ENCODE measurements around the gene ST7. TPM values are rescaled to one million over a fixed set of nuclear protein-coding genes. Genes with fewer than 3 reads are reported as not detected.

Gene ST7
- total RNA-seq, 1 experiment from 2014 or later = 38.2 TPM

GRCh38 chr7:117210908-117211307, 257.6 kb downstream of the ST7 start:
- POLR2A ChIA-PET = no interaction called here
- Mint-ChIP-seq H3K27ac (ENCODE audit: unreplicated experiment) (no peak overlapping the region), H3K4me3 (ENCODE audit: unreplicated experiment) (no peak overlapping the region), H3K27me3 (ENCODE audit: insufficient read depth, unreplicated experiment) (no peaks in the 10 kb centered on the region), H3K9me3 (ENCODE audit: unreplicated experiment) (no peaks in the 10 kb centered on the region), H3K36me3 (ENCODE audit: insufficient read depth, unreplicated experiment) (peaks cover 8% of the 10 kb centered on the region), H3K4me1 (ENCODE audit: low read depth, unreplicated experiment) (no peaks in the 10 kb centered on the region)
- intact Hi-C loops (cut with micrococcal nuclease; ENCODE audit: unreplicated experiment) = loop anchor here (5.0 kb wide), 2 partner anchors 41 to 101 kb away; no protein-coding TSS in a partner anchor
- Histone ChIP-seq H3K27me3 (replicated peaks; ENCODE audit: control insufficient read depth, insufficient read depth, low read length) (no peaks in the 10 kb centered on the region), H3K36me3 (ENCODE audit: control insufficient read depth, insufficient read depth, low read length) (no peaks in the 10 kb centered on the region), H3K4me3 (ENCODE audit: low read depth, low read length) (no peak overlapping the region), H3K9me3 (no peaks in the 10 kb centered on the region), H3K4me1 (no peaks in the 10 kb centered on the region)
- no peak for TF ChIP-seq CTCF (IDR thresholded peaks at IDR 0.05; ENCODE audit: insufficient read depth in 1 of 2, low read depth in 1 of 2, low read length in 1 of 2, severe bottlenecking in 1 of 2, unreplicated experiment in 1 of 2)
- BruUV-seq (replicated peaks) = no TSS peak
- no peak for DNase-seq
- CTCF ChIA-PET = no interaction called here

- no peak for DNase-seq
- Mint-ChIP-seq H3K27ac (ENCODE audit: unreplicated experiment) (no peak overlapping the region), H3K36me3 (ENCODE audit: insufficient read depth, unreplicated experiment) (peaks cover 8% of the 10 kb centered on the region), H3K4me3 (ENCODE audit: unreplicated experiment) (no peak overlapping the region), H3K9me3 (ENCODE audit: unreplicated experiment) (no peaks in the 10 kb centered on the region), H3K4me1 (ENCODE audit: low read depth, unreplicated experiment) (no peaks in the 10 kb centered on the region), H3K27me3 (ENCODE audit: insufficient read depth, unreplicated experiment) (no peaks in the 10 kb centered on the region)
- no TSS peak for BruUV-seq (replicated peaks)
- TF ChIP-seq CTCF (IDR thresholded peaks at IDR 0.05; ENCODE audit: insufficient read depth in 1 of 2, low read depth in 1 of 2, low read length in 1 of 2, severe bottlenecking in 1 of 2, unreplicated experiment in 1 of 2) = no peak
- Histone ChIP-seq H3K9me3 (no peaks in the 10 kb centered on the region), H3K4me3 (ENCODE audit: low read depth, low read length) (no peak overlapping the region), H3K4me1 (no peaks in the 10 kb centered on the region), H3K36me3 (ENCODE audit: control insufficient read depth, insufficient read depth, low read length) (no peaks in the 10 kb centered on the region), H3K27me3 (replicated peaks; ENCODE audit: control insufficient read depth, insufficient read depth, low read length) (no peaks in the 10 kb centered on the region)
- POLR2A ChIA-PET = no interaction called here
- CTCF ChIA-PET = no interaction called here
- intact Hi-C loops (cut with micrococcal nuclease; ENCODE audit: unreplicated experiment) = loop anchor here (2.0 to 5.0 kb wide), 4 partner anchors 41 to 985 kb away; no protein-coding TSS in a partner anchor
Observed at GRCh38 chr7:117211614-117212013, 258.3 kb downstream of the ST7 start.

GRCh38 chr7:117212969-117213877, 259.9 kb downstream of the ST7 start:
- intact Hi-C loops (cut with micrococcal nuclease; ENCODE audit: unreplicated experiment) = loop anchor here (1.0 to 5.0 kb wide), 6 partner anchors 39 to 984 kb away; no protein-coding TSS in a partner anchor
- Histone ChIP-seq H3K27me3 (replicated peaks; ENCODE audit: control insufficient read depth, insufficient read depth, low read length) (no peaks in the 10 kb centered on the region), H3K9me3 (no peaks in the 10 kb centered on the region), H3K36me3 (ENCODE audit: control insufficient read depth, insufficient read depth, low read length) (no peaks in the 10 kb centered on the region), H3K4me1 (no peaks in the 10 kb centered on the region), H3K4me3 (ENCODE audit: low read depth, low read length) (no peak overlapping the region)
- peaks cover 7% of the 10 kb centered on the region for H3K4me1 Mint-ChIP-seq (ENCODE audit: low read depth, unreplicated experiment)
- H3K36me3 Mint-ChIP-seq (ENCODE audit: insufficient read depth, unreplicated experiment) = peaks cover 8% of the 10 kb centered on the region
- POLR2A ChIA-PET = no interaction called here
- BruUV-seq (replicated peaks) = no TSS peak
- H3K9me3 Mint-ChIP-seq (ENCODE audit: unreplicated experiment) = no peaks in the 10 kb centered on the region
- TF ChIP-seq CTCF (IDR thresholded peaks at IDR 0.05; ENCODE audit: insufficient read depth in 1 of 2, low read depth in 1 of 2, low read length in 1 of 2, severe bottlenecking in 1 of 2, unreplicated experiment in 1 of 2) = peak; percentile 84 to 85
- peak; percentile 66 to 75 for DNase-seq
- H3K27ac Mint-ChIP-seq (ENCODE audit: unreplicated experiment) = no peak overlapping the region
- CTCF ChIA-PET = interaction anchor here (0.6 to 1.0 kb wide), 8 partner anchors 12 to 941 kb away, joined by 3 to 4 read pairs (median 3); no protein-coding TSS in a partner anchor
- no peak overlapping the region for H3K4me3 Mint-ChIP-seq (ENCODE audit: unreplicated experiment)
- no peaks in the 10 kb centered on the region for H3K27me3 Mint-ChIP-seq (ENCODE audit: insufficient read depth, unreplicated experiment)
